Hair follicle dermal papilla cell (primary cell): ENCODE data around the gene LYPD1. TPM values are rescaled to one million over a fixed set of nuclear protein-coding genes. Genes with fewer than 3 reads are reported as not detected.

Source experiments
- total RNA-seq: library from RNA; depleted of rRNA; stranded (reverse); fragments of >200 nt; gene quantifications from 2 replicates; pipeline ENCODE4 v1.2.3, GENCODE V29; 2012

Gene LYPD1
- total RNA-seq, result under 0.01 and 0.12 TPM in 2 replicates

GRCh38 chr2:132669908-132670495 is at the start of gene LYPD1:
Gene LYPD1, minus strand, starts transcription at chr2:132670205. Its CDS starts 273 bp downstream, at chr2:132669932.

